Neural crest cell (in vitro differentiated cells): ENCODE results near the gene CHSY3. TPM values are rescaled to one million over a fixed set of nuclear protein-coding genes. Genes with fewer than 3 reads are reported as not detected.

ENCODE experiments used
- DNase-seq: peaks from one replicate; pipeline ENCODE4 v3.0.0; 2021; ENCODE audit warnings: low read depth, mixed read lengths, low spot score
- H3K27ac Mint-ChIP-seq: one replicate; pipeline ENCODE4 v1.8.0; 2021; ENCODE audit warnings: mild to moderate bottlenecking, mixed read lengths; ENCODE audit not compliant: unreplicated experiment
- H3K27me3 Mint-ChIP-seq: 2 replicates; pipeline ENCODE4 v1.8.0; 2021; ENCODE audit warnings: low read depth, mild to moderate bottlenecking, mixed read lengths
- H3K36me3 Mint-ChIP-seq: 2 replicates; pipeline ENCODE4 v1.8.0; 2021; ENCODE audit warnings: low read depth, mild to moderate bottlenecking, mixed read lengths
- H3K4me1 Mint-ChIP-seq: 2 replicates; pipeline ENCODE4 v1.8.0; 2021; ENCODE audit warnings: mixed read lengths
- H3K4me3 Mint-ChIP-seq: one replicate; pipeline ENCODE4 v1.8.0; 2021; ENCODE audit warnings: mild to moderate bottlenecking, mixed read lengths
- H3K9me3 Mint-ChIP-seq: 2 replicates; pipeline ENCODE4 v1.8.0; 2021; ENCODE audit warnings: mixed read lengths
- CTCF ChIP-seq: fragments of 200-600 bp; sonication (generic); conservative IDR thresholded peaks from 2 replicates; pipeline ENCODE4 v1.5.0; 2021; ENCODE audit warnings: antibody characterized with exemption, mild to moderate bottlenecking
- total RNA-seq: library from RNA; stranded (reverse); gene quantifications from 2 replicates; pipeline ENCODE4 v1.2.1, GENCODE V29; 2021

Gene CHSY3
- total RNA-seq, 1 donor from 2014 or later, result 0.91 TPM

GRCh38 chr5:130023604-130024003 lies 119.3 kb downstream of the CHSY3 start:
- no peaks in the 10 kb centered on the region for H3K27me3 Mint-ChIP-seq
- H3K27ac Mint-ChIP-seq, result no peak overlapping the region
- peaks cover 6% of the 10 kb centered on the region for H3K4me1 Mint-ChIP-seq
- no peak for TF ChIP-seq CTCF
- DNase-seq, result no peak
- H3K9me3 Mint-ChIP-seq, result no peaks in the 10 kb centered on the region
- no peaks in the 10 kb centered on the region for H3K36me3 Mint-ChIP-seq
- H3K4me3 Mint-ChIP-seq, result no peak overlapping the region

GRCh38 chr5:130024006-130024405 lies 119.7 kb downstream of the CHSY3 start:
- H3K27me3 Mint-ChIP-seq, result no peaks in the 10 kb centered on the region
- TF ChIP-seq CTCF, result no peak
- no peaks in the 10 kb centered on the region for H3K9me3 Mint-ChIP-seq
- no peak for DNase-seq
- no peak overlapping the region for H3K27ac Mint-ChIP-seq
- peaks cover 3% of the 10 kb centered on the region for H3K4me1 Mint-ChIP-seq
- no peaks in the 10 kb centered on the region for H3K36me3 Mint-ChIP-seq
- no peak overlapping the region for H3K4me3 Mint-ChIP-seq

- Mint-ChIP-seq H3K27ac (no peak overlapping the region), H3K9me3 (no peaks in the 10 kb centered on the region), H3K4me3 (no peak overlapping the region), H3K36me3 (no peaks in the 10 kb centered on the region), H3K27me3 (no peaks in the 10 kb centered on the region), H3K4me1 (no peaks in the 10 kb centered on the region)
- no peak for DNase-seq
- TF ChIP-seq CTCF, result no peak
These were observed 121.2 kb downstream of the CHSY3 start for GRCh38 chr5:130025511-130025910.

GRCh38 chr5:130032807-130033206 lies 128.5 kb downstream of the CHSY3 start:
- Mint-ChIP-seq H3K36me3 (no peaks in the 10 kb centered on the region), H3K9me3 (no peaks in the 10 kb centered on the region), H3K4me3 (no peak overlapping the region), H3K27ac (no peak overlapping the region), H3K27me3 (no peaks in the 10 kb centered on the region), H3K4me1 (no peaks in the 10 kb centered on the region)
- TF ChIP-seq CTCF, result no peak
- no peak for DNase-seq

GRCh38 chr5:130034566-130035210 lies 130.4 kb downstream of the CHSY3 start:
- Mint-ChIP-seq H3K27ac (no peak overlapping the region), H3K4me1 (no peaks in the 10 kb centered on the region)

More at GRCh38 chr5:130034566-130035210, 130.4 kb downstream of the CHSY3 start:
- Mint-ChIP-seq H3K27me3 (no peaks in the 10 kb centered on the region), H3K9me3 (no peaks in the 10 kb centered on the region), H3K36me3 (no peaks in the 10 kb centered on the region), H3K4me3 (no peak overlapping the region)
- no peak for TF ChIP-seq CTCF
- DNase-seq, result no peak
